NCI-H510A treated with DMSO at 0.1 percent for 48 hours (cell line): ENCODE results near the gene AGAP5.
"Not testable (repeated sequence)": the region's sequence is repeated elsewhere in the genome, so short reads cannot be mapped to it uniquely, and the experiment has no call there.

Source experiments
- DNase-seq: peaks from one replicate; lab custom pipeline; 2025; lab: John Stamatoyannopoulos, UW

AGAP5 gene

DNA sequence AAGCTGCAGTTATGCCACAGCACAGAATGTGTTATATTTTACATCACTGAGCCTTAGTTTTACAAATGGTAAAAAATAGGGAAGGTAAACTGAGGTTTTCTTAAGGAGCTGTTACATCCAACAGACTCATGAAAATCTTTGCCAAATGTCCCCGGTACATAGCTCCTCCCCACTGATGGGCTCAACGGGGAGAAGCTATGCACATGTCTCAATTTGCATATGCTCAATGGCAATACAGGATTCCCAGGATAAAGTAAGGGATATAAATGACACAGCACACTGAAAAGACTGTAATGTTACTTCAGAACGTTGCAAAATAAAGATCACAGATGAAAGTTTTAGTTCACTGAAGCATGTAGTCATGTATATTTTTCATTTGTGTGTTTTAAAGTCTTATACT lies 16.6 kb upstream of the AGAP5 start:
- not testable (repeated sequence) for DNase-seq

DNA sequence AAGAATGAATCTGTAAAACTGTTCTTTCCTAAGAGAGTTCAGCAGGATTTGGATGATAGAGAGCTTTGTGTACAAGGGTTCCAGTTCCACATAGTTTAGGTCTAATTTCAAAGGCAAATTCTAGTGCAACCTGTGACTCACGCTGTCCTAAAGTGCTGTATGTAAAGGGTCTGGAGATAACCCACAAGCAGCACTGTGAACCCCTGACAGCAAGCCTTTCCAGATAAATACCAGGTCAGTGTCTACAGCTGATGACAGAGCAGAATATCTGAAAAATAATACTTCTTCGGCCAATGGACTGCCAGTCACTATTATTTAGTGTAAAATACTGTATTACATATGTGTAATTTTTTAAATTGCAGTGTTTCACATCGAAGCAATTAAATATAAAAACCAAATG lies 16.0 kb upstream of the AGAP5 start:
- not testable (repeated sequence) for DNase-seq

DNA sequence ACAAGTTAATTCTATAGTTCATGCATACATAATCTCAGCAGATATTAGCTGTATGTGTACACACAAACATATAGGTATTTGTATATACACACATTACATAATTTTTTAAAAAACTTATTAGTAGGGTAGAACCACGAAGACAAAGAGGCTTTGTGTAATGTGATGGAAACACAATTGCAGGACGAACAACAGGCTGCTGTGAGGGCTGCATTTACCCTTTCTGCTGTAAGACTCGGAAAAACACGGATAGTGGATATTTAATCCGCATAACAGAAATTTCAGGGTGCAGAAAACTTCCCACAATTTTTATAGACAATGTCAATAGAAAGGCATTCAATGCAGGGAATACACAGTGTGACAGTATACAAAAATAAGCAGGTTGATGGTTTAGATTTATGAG lies 13.8 kb upstream of the AGAP5 start:
- not testable (repeated sequence) for DNase-seq

DNA sequence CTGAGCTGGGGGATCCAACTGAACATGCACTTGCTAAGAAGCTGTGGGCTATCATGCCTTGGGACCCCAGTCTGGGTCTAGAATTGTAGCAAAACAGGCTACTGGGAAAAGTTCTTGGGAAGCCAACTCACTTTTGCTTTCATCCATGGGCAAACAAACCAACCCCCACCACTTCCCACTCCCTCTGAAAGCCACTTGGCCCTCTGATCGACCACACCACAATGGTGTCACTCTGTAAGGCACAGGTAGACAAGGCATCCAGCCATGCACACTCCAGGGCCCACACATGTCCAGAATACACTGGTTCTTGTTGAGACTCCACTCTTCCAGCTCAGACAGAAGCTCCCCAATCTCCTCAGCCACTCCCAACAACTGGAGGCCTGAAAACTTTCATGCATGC lies 10.2 kb upstream of the AGAP5 start:
- DNase-seq, result not testable (repeated sequence)

DNA sequence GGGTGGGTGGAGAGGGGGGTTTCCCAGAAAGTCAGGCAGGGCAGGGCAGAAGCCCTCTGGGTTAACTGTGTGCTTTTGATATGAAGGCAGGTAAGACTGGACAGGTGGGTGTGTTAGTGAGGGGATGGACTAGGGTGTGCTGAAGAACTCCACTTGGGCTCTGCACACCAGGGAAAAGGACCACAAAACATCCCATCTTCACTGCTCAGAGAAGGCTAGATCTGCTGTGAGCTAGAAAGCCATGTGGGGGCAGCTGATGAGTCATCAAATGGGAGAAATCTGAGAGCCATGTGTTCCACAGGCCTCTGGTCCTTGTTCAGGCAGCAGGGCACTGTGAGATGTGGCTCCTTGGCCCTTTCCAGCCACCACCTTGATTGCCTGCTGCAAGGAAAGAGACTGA lies 9.7 kb upstream of the AGAP5 start:
- not testable (repeated sequence) for DNase-seq

DNA sequence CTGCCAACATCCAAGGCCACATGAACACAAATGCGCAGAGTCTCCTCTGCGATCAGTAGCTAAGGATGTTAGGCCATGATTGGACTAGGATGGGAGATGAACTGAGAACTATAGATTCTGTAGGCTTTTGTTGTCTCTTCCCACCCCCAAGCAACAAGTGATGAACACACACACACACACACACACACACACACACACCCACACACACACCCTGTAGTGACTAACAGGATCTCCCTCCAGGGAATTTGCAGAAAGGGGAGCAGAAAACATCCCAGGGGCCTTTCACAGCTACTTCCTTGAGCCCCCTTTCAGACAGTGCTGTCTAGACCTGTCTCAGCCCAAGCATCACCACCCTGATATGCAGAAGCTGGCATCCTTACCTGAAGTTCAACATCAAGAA lies 8.6 kb upstream of the AGAP5 start:
- DNase-seq, result not testable (repeated sequence)

DNA sequence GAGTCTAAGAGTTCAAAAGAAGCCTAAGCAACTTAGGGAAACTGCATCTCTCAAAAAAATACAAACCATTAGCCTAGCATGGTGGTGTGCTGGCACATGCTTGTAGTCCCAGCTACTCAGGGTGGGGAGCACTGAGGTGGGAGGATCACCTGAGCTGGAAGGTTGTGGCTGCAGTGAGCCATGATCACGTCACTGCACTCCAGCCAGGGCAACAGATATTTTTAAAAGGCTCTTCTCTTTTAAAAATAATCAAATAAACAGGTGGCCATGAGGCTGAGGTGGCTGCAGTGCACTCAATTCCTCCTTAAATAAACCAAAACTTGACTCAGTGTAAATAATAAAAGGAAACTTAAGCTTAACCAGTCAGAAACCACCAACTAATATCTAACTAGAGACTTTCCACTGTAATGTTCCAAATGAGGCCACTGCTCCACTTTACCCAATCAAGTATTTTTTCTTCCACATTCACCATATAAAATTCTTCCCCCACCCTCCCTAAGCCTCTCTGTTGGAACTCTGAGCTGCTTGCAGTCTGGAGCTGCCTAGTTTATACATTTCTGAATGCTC lies 7.7 kb upstream of the AGAP5 start:
- not testable (repeated sequence) for DNase-seq

DNA sequence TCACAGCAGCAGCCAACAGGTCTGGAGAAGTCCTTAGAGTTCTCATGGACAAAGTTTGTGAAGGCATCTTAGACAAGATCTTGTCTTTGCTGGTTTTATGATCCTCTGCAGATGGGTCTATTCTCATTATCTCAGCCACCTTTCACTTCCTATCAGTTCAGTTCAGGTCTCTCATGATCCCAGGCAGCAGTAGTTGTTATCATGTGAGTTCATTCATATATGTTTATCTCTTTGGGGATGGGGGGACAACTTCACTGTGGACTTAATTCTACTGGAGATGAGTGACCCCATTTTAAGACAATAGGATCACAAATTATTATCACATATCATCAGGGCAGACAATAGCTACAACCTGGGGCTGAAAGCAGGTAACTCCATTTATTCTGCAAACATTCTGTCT lies 6.0 kb upstream of the AGAP5 start:
- DNase-seq, result not testable (repeated sequence)

DNA sequence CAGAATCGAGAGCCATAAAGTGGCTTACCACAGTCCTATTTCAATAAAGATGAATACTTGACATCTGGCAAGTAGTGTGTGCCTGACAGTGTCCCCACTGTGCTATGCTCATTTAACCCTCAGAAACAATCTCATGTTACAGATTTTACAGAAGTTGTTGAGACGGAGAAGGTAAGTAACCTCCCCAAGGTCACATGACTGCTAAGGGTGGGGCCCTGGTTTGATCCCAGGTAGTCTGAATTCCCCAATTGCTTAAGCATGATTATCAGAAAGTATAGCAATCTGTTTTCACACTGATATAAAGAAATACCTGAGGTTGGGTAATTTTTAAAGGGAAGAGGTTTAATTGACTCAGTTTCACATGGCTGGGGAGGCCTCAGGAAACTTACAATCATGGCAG lies 910 bp upstream of the AGAP5 start:
- not testable (repeated sequence) for DNase-seq

DNA sequence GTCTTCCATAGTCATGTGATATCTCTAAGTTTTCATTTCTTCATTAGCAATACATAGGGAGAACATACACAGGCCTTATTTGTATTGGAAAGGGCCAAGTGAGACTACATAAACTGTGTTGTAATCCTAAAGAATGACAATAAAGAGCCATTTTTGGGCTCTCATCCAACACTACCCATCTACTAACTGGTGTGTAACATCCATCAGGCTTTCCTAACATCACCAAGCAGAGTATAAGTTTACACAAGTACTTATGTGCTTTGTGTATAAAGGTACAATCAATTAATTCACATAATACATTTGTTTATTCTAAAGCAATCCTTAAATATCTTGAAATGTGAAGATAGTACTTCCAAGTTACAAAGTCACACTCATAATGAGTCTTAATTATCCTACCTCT lies 2.6 kb downstream of the AGAP5 start:
- not testable (repeated sequence) for DNase-seq

DNA sequence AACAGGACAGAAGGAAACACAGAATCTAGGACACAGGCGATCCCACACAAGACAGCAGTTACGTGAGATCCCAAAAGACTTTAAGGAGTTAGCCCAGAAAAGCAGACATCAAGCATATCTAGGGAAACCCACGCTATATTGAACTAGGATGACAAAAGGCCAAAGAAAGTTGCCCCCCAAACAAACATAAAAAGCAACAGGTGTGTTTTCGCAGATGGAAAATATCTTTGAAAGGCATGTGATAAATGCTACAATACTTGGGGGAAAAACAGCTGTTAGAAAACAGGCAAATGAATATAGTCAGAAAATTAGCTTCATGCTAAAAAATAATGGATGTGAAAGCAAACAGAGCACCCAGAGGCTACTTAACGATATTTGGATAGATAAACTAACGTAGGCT lies 7.2 kb downstream of the AGAP5 start:
- DNase-seq, result not testable (repeated sequence)

DNA sequence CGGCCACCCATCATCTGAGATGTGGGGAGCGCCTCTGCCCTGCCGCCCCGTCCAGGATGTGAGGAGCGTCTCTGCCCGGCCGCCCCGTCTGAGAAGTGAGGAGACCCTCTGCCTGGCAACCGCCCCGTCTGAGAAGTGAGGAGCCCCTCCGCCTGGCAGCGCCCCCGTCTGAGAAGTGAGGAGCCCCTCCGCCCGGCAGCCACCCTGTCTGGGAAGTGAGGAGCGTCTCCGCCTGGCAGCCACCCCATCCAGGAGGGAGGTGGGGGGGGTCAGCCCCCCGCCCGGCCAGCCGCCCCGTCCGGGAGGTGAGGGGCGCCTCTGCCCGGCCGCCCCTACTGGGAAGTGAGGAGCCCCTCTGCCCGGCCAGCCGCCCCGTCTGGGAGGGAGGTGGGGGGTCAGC lies 8.3 kb downstream of the AGAP5 start:
- DNase-seq, result not testable (repeated sequence)

DNA sequence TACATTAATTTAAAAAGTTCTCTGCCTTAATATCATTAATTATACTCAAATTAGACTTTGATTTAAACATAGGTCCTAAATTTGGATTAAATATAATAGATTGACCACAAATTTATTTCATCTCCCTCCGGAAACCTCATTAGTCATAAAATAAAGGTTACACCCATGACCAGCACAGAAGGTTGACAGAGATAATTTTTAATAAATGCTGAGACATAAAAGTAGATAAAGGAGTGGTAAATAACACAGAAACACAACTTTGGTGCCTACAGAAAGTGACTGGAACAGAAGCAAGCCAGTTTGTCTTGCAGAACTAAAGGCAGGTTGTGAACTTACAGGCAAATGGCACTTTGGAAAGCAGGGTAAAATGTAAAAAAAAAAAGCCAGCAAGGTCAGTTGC lies 10.3 kb downstream of the AGAP5 start:
- DNase-seq, result not testable (repeated sequence)

DNA sequence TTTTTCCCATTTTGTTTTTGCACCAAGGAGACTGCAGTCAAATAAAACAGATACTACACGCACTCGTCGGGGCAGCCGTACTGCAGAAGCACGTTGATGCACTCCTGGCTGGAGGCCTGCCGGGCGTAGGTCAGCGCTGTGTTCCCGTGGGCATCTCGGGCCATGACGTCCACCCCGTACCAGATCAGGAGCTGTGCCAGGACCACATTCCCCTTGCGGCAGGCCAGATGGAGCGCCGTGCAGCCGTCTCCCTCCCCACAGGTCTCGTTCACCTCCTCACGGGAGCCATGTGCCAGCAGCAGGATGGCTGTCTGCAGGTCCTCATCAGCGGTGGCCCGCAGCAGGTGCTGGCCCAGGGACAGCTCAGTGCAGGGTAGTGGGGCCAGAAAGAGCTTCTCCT lies 23.4 kb downstream of the AGAP5 start:
- not testable (repeated sequence) for DNase-seq

DNA sequence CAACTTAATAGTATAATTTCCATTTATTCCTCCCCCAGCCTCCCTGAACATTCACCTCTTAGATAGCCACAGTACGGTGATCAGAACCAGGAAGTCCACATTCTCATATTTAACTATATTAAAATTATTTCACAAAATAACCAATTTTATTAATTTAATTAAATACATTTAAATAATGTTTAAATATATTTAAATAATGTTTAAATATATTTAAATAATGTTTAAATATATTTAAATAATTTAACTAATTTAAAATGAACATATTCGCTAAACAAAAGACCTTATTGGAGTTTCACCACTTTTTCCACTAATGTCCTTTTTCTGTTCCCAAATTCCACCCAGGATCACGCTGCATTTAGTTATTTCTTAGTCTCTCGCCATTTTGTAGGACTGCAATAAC lies 29.5 kb downstream of the AGAP5 start:
- not testable (repeated sequence) for DNase-seq

DNA sequence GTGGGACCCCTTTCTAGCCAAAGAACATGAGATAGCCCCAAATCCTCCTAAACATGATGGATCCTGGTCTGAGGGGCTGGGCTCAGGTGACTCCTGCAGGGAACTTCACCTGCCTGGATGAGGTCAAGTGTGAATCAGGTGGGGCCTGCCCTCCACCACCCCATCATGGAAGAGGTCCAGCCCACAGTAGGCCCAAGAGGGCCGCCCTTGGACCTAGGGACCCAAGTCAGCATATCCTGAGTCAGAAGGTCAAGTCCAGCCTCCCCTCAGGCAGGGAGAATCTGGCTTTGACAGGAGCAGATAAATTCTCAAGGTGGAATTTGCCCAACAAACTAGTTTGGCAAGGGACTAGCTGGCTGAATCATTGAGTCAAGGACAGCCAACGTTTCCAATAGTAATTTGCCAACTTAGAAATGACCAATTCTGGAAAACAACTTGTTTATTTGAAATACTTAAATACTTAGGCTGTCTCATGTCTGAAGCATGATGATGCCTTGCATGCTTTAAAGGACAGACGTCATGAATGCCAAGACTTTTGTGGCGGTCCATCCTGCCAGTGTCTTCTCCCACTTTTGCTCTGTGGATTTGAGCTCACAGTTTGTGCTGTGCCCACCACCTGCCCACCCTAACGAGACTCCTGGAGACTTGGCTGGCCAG lies 31.6 kb downstream of the AGAP5 start:
- not testable (repeated sequence) for DNase-seq

DNA sequence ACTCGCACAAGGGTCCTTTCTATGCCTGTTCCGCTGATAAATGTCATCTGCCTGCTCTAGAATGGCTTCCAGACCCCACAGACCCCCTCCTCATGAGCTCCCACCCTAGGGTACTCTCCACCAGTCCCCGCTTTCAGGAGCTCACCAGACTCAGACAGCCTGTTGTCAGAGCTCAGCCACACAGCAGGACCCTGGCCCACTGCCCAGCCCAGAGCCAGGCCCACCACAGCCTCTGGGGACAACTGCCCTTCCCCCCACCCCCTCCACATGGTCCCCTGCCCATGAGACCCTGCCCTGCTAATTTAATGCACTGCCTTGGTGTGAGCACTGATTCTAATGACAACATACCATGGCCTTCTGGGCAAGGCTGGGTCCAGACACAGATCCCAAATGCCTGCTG lies 32.3 kb downstream of the AGAP5 start:
- not testable (repeated sequence) for DNase-seq

DNA sequence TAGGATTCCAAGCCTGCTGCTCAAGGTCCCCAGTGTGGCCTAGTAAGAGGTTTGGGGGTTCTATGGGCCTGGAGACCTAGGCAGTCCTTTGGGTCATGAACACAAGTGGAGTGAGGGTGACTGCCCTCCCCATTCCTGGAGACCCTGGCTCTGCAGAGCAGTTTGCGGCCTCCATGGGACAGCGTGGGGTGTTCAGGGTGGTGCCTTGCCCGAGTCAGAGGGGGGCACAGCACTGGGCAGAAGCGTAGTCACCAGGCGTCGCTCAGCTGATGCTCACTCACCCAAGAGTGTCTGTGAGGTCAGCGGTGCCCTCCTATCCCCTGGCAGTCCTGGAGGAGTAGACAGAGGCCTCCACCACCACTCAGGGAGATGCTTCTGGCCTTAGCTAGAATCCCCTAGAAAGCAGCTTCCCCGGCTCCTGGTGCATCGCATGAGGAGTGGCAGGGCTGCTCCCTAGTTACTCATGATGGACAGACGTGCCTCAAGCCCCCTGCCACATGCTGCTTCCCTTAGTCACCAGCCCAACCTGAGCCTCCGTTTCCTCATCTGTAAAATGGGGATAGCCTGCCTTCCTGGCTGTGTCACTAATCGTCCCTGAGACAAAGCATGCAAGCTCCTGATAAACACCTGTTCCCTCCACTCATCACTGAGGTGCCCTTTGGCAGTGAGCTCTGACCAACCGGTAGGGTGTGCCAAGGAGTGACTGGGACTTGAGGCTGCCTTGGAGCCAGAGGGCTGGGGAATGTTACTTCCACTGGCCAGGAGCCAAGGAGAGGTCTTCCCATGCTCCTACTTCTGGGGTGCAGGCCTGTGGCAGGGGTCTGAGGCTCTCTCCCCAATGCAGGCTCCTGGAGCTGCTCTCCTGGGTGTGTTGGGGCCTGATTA lies 33.5 kb downstream of the AGAP5 start:
- not testable (repeated sequence) for DNase-seq

DNA sequence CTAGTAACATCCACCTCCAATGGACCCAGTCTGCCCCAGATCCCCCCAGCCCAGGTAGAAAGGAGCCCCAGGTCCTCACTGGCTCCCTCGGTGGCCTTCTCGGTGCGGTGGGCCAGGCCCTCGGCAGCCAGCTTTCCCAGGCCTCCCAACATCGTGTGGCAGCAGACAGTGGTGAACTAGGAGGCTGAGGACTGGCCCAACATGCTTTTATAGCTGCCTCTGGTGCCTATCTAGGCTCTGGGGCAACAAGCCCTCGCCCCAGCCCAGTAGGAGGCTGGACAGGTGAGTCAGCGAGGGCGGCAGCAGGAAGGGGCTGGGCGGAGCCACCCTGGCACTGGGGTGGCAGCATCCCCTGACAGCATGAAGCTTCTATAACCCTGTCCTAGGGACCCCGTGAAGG lies 34.3 kb downstream of the AGAP5 start:
- DNase-seq, result not testable (repeated sequence)

DNA sequence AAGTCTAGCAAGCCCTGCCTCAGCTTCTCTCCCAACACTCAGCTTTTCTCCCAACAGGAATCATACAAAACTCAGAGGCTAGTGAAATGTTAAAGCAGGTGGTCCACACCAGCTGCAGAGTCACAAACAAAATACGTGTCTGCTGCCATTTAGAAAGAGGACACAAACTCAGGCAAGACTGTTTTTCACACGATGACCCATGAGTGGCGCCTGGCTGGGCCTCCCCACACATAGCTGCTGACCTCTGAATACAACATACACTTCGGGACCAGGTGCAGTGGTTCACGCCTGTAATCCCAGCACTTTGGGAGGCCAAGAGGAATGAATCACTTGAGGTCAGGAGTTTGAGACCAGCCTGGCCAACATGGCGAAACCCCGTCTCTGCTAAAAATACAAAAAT lies 35.2 kb downstream of the AGAP5 start:
- not testable (repeated sequence) for DNase-seq

DNA sequence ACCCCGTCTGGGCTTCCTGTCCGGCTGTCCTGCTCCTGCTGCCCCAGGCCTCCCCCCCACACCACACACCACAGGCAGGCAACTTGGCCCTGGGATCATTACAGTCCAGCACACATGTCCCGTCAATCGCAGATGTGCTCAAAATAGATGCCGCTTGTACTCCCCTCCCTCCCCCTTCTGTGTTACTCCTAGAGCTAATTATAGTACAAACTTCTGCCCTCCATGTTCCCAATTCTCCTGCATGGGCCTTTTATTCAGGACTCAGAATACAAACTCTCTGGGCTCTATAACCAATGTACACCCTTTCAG lies 42.0 kb downstream of the AGAP5 start, which contains the start of gene SYNPO2L:
TSS of gene SYNPO2L (minus strand) at position 40 of the 309 bp plus-strand sequence. CDS start 107 bp downstream, outside the sequence.
- DNase-seq, result no peak

DNA sequence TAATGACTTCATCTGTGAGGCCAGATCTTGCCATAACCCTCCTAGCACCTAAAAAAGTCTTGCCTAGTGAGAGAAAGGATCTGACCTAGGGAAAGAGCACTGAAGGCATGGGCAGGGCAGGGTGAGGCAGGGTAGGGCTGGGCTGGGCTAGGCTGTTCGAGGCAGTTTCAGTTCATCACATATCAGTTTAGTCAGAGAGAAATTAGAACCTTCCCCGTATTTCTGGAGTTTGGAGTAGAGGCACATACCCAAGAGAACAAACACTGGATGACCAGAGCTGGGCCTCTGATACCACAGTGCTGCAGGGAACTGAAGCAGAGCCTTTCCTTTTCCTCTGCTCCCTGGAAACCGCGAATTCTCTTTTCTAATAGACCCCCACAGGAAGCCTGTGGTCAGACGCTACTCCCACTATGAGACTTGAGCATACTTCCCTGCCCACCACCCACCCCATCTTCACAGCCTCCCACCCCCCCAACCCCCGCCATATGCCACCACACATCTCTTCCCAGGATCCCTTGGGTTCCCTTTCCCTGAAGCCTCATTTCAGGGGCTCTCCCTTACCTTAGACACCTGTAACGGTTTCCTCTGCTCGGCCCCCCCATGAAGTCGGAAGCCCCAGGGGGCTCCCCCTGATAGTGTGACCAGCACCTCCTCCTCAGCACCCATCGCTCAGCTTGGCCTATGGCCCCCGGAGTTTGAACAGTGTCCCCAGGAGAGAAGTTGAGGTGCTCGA lies 42.5 kb downstream of the AGAP5 start:
- DNase-seq, result no peak
